MG63 (cell line): Measurements from ENCODE around the gene BTN2A1. TPM values are rescaled to one million over a fixed set of nuclear protein-coding genes. Genes with fewer than 3 reads are reported as not detected.
"Not testable (repeated sequence)": the region's sequence is repeated elsewhere in the genome, so short reads cannot be mapped to it uniquely, and the experiment has no call there.

Experiments used
- DNase-seq: peaks from one replicate; pipeline ENCODE4 v3.0.0-alpha.2; 2020
- H3K27me3 ChIP-seq: fragments of 250-450 bp; sonication (Bioruptor Pico); 2 replicates; pipeline ENCODE4 v1.5.1; 2020; ENCODE audit warnings: mild to moderate bottlenecking, moderate library complexity
- H3K36me3 ChIP-seq: fragments of 250-450 bp; sonication (Bioruptor Pico); 2 replicates; pipeline ENCODE4 v1.5.1; 2020; ENCODE audit warnings: mild to moderate bottlenecking, moderate library complexity
- H3K4me3 ChIP-seq: fragments of 250-450 bp; sonication (Bioruptor Pico); 2 replicates; pipeline ENCODE4 v1.5.1; 2020; ENCODE audit warnings: mild to moderate bottlenecking, moderate library complexity
- H3K9me3 ChIP-seq: fragments of 250-450 bp; sonication (Bioruptor Pico); 2 replicates; pipeline ENCODE4 v1.5.1; 2020; ENCODE audit warnings: mild to moderate bottlenecking, moderate library complexity
- total RNA-seq: library from RNA; depleted of rRNA; stranded (reverse); fragments of >200 nt; shearing (Covaris generic); gene quantifications from 2 replicates; pipeline ENCODE4 v1.2.3, GENCODE V29; 2014; ENCODE audit warnings: low replicate concordance; rRNA removed

Gene BTN2A1
- total RNA-seq, 1 experiment from 2014 or later = 6.6 TPM

DNA sequence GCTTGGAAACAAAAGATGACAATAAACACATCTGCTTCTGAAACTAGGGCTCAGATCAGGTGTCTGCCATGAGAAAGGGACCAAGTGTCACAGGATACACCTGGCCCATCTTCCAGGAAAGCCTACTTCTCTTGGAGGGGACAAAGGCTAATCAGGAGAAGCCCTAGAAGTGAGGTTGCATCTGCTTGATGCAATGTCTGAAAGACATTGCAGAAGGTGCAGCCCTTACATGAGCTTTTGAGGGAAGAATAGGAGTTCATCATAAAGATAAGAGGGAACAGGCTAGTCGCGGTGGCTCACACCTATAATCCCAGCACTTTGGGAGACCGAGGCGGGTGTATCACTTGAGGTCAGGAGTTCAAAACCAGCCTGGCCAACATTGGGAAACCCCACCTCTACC, 39.9 kb downstream of the BTN2A1 start:
- DNase-seq = no peak
- H3K4me3 ChIP-seq = no peak overlapping the region
- no peaks in the 10 kb centered on the region for H3K9me3 ChIP-seq
- H3K27me3 ChIP-seq = peaks cover 2% of the 10 kb centered on the region; the same call in 1 of the 2 replicates
- no peaks in the 10 kb centered on the region for H3K36me3 ChIP-seq

DNA sequence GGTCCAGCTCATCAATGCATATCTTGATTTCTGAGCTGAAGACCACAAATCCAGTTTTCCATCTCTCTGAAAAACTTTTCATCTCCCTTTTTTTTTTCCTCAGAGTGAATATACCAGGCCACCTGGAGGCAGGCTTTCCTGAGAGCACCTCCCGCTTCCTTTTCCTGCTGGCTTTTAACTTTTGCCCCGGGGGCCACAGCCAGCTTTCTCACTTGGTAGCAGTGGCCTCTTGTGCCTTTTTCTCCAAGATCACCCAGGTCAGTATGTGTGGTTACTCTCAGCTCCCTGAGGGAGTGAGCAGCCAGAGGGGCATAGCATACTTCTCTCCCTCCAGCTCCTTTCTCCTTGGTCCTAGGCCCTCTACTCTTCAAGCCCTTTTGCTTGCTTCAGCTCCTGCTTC, 42.3 kb downstream of the BTN2A1 start, which contains the start of gene BTN1A1:
BTN1A1 (plus strand) TSS at position 202 of the 400 bp plus-strand sequence. CDS start 984 bp downstream, outside the sequence.
- DNase-seq = no peak
- H3K36me3 ChIP-seq = no peaks in the 10 kb centered on the region
- no peaks in the 10 kb centered on the region for H3K9me3 ChIP-seq
- peaks cover 2% of the 10 kb centered on the region; the same call in 1 of the 2 replicates for H3K27me3 ChIP-seq
- H3K4me3 ChIP-seq = no peak within 1 kb of the TSS

DNA sequence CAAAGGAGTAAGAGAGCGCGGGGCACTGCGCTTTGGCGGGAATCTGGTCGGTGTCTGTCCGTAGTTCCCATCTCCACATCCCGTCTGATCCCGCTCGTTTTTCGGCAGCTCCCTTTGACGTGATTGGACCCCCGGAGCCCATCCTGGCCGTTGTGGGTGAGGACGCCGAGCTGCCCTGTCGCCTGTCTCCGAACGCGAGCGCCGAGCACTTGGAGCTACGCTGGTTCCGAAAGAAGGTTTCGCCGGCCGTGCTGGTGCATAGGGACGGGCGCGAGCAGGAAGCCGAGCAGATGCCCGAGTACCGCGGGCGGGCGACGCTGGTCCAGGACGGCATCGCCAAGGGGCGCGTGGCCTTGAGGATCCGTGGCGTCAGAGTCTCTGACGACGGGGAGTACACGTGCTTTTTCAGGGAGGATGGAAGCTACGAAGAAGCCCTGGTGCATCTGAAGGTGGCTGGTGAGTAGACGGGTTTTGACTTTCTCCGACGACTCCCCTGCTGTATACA, 43.8 kb downstream of the BTN2A1 start:
- H3K36me3 ChIP-seq = no peaks in the 10 kb centered on the region
- peaks cover 2% of the 10 kb centered on the region; the same call in 1 of the 2 replicates for H3K27me3 ChIP-seq
- peak; percentile 27 for DNase-seq
- no peaks in the 10 kb centered on the region for H3K9me3 ChIP-seq
- peak overlapping the region; percentile 21; the same call in 1 of the 2 replicates for H3K4me3 ChIP-seq

DNA sequence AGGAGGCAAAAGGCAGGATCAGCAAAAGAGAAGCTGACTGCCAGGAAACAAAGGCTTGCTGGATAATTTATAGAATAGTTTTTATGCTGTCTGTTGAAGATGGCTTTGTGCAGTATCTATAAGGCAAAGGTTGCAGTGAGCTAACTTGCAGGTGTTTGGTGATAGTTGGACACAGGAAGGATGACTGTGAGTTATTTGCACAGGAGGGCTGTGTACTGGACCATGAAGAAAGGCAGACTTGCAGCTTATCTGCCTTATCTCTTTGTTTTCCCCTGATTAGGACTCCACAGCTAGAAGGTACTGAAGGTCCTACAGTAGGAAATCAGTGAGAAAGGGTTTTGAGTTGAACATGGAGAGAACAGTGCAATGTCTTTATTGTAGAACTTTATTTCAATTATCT, 44.4 kb downstream of the BTN2A1 start:
- Histone ChIP-seq H3K4me3 (peak overlapping the region; percentile 21; the same call in 1 of the 2 replicates), H3K27me3 (peaks cover 2% of the 10 kb centered on the region; the same call in 1 of the 2 replicates), H3K36me3 (no peaks in the 10 kb centered on the region), H3K9me3 (no peaks in the 10 kb centered on the region)
- DNase-seq = no peak

DNA sequence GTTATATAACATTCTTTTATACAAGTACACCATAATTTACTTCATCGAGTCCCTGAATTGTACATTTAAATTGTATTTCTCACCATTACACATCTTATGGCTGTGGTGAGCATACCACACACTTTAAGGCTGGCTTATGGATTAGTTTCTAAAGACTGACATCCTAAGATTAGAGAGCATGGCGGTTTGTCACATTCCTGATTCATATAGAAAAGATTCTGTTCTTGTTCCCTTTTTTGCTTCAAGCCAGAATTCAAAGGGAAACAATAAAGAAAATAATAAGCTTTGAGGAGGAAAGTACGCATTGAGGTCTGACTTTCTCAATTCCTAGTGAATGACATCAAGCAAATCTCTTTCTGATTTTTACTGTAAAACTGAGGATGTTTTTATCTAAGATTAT, 44.9 kb downstream of the BTN2A1 start:
- peaks cover 2% of the 10 kb centered on the region; the same call in 1 of the 2 replicates for H3K27me3 ChIP-seq
- H3K4me3 ChIP-seq = no peak overlapping the region
- no peaks in the 10 kb centered on the region for H3K36me3 ChIP-seq
- no peak for DNase-seq
- no peaks in the 10 kb centered on the region for H3K9me3 ChIP-seq

DNA sequence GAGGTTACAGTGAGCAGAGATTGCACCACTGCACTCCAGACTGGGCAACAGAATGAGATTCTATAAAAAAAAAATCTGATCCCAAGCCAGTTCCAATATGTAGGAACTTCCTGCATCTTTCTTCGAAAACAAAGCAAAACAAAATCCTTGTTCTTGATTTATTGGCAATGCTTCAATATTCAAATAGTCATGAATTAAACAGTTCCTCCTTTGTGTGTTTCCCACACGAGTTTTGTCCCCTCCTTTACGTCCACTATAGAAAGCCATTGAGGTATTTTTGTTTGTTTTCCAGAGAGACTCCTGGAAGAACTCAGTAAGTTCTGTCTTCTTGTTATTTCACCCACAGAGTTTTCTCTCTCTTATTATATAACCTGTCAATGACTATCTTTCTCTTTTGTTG, 49.9 kb downstream of the BTN2A1 start:
- H3K36me3 ChIP-seq = no peaks in the 10 kb centered on the region
- DNase-seq = no peak
- H3K4me3 ChIP-seq = no peak overlapping the region

DNA sequence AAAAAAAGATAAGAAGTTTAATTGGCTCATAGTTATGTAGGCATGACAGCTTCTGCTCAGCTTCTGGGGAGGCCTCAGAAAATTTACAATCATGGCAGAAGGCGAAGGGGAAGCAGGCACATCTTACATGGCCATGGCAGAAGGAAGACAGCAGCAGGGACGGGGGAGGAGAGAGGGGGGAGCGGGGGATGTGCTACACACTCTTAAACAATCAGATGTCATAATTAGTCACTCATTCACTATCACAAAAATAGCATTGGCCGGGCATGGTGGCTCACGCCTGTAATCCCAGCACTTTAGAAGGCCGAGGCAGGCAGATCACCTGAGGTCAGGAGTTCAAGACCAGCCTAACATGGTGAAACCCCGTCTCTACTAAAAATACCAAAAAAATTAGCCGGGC, 53.3 kb downstream of the BTN2A1 start:
- DNase-seq, H3K4me3 ChIP-seq, H3K27me3 ChIP-seq, H3K36me3 ChIP-seq, H3K9me3 ChIP-seq: not testable (repeated sequence)

More for the DNA sequence above, 49.9 kb downstream of the BTN2A1 start:
- H3K27me3 ChIP-seq = no peaks in the 10 kb centered on the region
- no peaks in the 10 kb centered on the region for H3K9me3 ChIP-seq

DNA sequence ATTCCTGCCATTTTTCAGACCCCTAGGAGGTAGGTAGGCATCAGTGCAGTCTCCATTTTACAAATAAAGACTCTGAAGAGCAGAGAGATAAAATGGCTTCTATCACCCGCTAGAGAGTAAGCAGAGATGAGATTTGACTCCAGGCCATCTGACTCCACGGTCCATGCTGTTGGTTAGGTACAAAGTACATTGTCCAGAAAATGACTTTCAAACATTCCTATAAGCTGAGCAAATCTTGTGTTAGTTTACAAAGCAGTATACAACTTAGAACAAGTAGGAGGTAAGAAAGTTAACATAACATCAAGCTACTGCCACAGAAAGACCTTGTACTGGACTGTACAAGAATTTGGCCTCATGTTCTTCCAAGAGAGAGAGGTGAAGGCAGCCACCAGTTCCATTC, 57.2 kb downstream of the BTN2A1 start:
- Histone ChIP-seq H3K27me3 (no peaks in the 10 kb centered on the region), H3K9me3 (no peaks in the 10 kb centered on the region), H3K36me3 (no peaks in the 10 kb centered on the region), H3K4me3 (no peak overlapping the region)
- no peak for DNase-seq

DNA sequence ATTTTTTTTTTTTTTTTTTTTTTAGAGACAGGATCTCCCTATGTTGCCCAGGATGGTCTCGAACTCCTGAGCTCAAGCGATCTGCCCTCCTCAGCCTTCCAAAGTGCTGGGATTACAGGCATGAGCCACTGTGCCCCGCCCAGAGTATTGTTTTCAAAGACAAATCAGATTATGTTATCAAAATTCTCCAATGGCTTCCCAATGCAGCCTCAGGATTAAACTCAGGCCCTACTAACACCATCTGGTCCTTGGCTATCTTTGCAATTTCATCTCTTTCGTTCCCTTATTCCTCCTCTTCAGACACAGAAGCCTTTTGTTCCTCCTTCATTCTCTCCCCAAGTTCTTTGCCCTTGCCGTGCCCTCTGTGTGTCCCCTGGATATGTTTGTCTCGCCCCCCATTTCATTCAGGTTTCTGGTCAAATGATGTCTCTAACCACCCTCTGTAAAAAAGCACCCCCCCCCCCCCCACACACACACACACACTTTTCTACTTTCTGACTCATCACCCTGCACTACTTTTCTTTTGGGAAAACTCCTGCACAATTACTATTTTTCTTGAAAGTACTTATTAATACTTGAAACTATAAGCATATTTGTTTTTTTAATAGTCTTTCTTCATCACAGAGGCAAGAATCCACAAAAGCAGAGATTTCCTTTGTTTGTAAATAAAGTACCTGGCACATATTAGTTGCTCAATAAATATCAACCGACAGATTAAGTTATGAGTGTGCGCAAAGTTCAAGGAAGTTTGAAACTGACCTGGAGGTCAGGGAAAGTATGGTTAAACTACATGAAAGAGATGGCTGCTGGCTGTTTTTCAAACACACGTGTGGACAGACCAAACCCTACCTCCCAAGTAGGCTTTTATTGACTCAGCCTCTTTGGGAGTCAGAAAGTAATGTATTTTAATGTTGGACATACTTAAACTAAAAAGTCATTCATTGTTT, 59.0 kb downstream of the BTN2A1 start:
- no peaks in the 10 kb centered on the region for H3K36me3 ChIP-seq
- no peak for DNase-seq
- H3K9me3 ChIP-seq = no peaks in the 10 kb centered on the region
- H3K27me3 ChIP-seq = no peaks in the 10 kb centered on the region
- no peak overlapping the region for H3K4me3 ChIP-seq

Other genes with a start within 250 kb of the BTN2A1 start
- gene BTN3A2, start 92.8 kb upstream of the BTN2A1 start, total RNA-seq = 0.99 and 2.1 TPM in 2 replicates
- 3.2 and 3.8 TPM in 2 replicates for gene BTN2A2, start 74.8 kb upstream of the BTN2A1 start, total RNA-seq
- gene BTN3A1, start 55.7 kb upstream of the BTN2A1 start, total RNA-seq = 11.2 and 11.3 TPM in 2 replicates
- 7.5 and 16.1 TPM in 2 replicates for gene BTN3A3, start 17.5 kb upstream of the BTN2A1 start, total RNA-seq
- gene BTN1A1, start 42.3 kb downstream of the BTN2A1 start, total RNA-seq = not detected in 2 replicates
- 70.7 and 71.8 TPM in 2 replicates for gene HMGN4, start 80.4 kb downstream of the BTN2A1 start, total RNA-seq
- 21.8 and 22.6 TPM in 2 replicates for gene ABT1, start 139.0 kb downstream of the BTN2A1 start, total RNA-seq
- gene ZNF322, start 201.8 kb downstream of the BTN2A1 start, total RNA-seq = 9.1 and 11.8 TPM in 2 replicates